Measurements from ENCODE around the gene ADRA2C.

ADRA2C gene

DNA sequence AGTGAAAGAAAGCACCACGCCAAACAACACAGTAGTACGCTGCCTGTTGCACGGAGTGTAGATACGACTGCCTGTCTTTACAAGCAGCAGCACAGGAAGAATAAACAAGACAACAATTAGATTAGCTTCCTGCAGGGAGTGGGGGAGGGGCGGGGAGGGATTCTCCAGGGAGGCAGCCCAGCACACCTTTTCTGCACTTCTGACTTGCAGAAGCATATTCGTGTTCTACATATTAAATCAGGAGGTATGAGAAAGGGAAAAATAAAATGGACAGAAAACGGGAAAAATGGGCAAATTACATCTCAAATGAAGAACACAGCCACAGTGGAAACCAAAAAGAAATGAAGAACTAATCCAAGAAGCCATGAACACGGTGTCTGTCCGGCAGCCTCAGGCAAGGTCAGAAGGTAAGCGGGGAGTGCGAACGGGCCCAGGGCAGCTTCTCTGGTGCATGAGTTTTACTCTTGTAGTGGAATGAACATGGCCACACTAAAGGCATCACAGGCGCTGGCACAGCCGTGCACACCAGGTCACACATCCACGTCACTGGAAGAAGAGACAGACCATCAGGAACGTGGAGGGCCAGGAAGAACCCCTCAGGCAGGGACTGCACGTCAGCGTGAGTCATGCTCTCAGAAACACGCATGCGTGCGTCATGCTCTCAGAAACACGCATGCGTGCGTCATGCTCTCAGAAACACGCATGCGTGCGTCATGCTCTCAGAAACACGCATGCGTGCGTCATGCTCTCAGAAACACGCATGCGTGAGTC, 20.1 kb upstream of the ADRA2C start:
- Mint-ChIP-seq H3K36me3 (no peaks in the 10 kb centered on the region), H3K27ac (no peak overlapping the region), H3K9me3 (peaks cover 4% of the 10 kb centered on the region), H3K4me3 (no peak overlapping the region), H3K4me1 (no peaks in the 10 kb centered on the region), H3K27me3 (peaks cover 66% of the 10 kb centered on the region)
- ATAC-seq = no peak

- Mint-ChIP-seq H3K27me3 (peaks cover 69% of the 10 kb centered on the region), H3K9me3 (peaks cover 2% of the 10 kb centered on the region), H3K36me3 (no peaks in the 10 kb centered on the region), H3K4me1 (no peaks in the 10 kb centered on the region), H3K4me3 (no peak overlapping the region), H3K27ac (no peak overlapping the region)
- no peak for ATAC-seq
Observed at GRCh38 chr4:3746701-3747580, 19.2 kb upstream of the ADRA2C start.

GRCh38 chr4:3747581-3747904, 18.6 kb upstream of the ADRA2C start:
- Mint-ChIP-seq H3K4me1 (no peaks in the 10 kb centered on the region), H3K4me3 (no peak overlapping the region), H3K27me3 (peaks cover 69% of the 10 kb centered on the region), H3K27ac (no peak overlapping the region), H3K9me3 (no peaks in the 10 kb centered on the region), H3K36me3 (no peaks in the 10 kb centered on the region)
- no peak for ATAC-seq

GRCh38 chr4:3748136-3748898, 17.9 kb upstream of the ADRA2C start:
- Mint-ChIP-seq H3K9me3 (no peaks in the 10 kb centered on the region), H3K4me1 (no peaks in the 10 kb centered on the region), H3K4me3 (no peak overlapping the region), H3K36me3 (no peaks in the 10 kb centered on the region), H3K27me3 (peaks cover 69% of the 10 kb centered on the region), H3K27ac (no peak overlapping the region)
- no peak for ATAC-seq

DNA sequence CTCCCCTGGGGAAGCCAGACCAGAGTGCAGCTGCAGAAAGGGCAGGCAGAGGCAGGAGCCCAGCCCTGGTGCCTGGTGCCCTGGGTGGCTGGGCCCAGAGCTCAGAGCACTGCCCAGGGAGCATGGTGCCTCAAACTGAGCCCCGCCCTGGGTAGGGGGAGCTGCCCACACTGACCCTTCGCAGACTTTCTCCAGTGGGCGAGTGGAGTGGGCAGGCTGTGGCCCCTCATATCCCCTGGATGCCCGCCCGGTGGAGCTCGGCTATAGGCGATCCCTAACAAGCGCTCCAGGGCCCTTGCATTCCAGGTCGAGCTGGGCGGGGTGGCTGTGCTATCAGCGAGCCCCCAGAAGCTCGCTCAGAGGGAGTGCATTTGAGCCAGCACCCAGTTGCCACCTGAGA, 17.1 kb upstream of the ADRA2C start:
- H3K4me1 Mint-ChIP-seq = no peaks in the 10 kb centered on the region
- H3K4me3 Mint-ChIP-seq = no peak overlapping the region
- no peaks in the 10 kb centered on the region for H3K9me3 Mint-ChIP-seq
- H3K27ac Mint-ChIP-seq = no peak overlapping the region
- peaks cover 66% of the 10 kb centered on the region for H3K27me3 Mint-ChIP-seq
- ATAC-seq = no peak
- no peaks in the 10 kb centered on the region for H3K36me3 Mint-ChIP-seq

GRCh38 chr4:3750334-3750733, 15.9 kb upstream of the ADRA2C start:
- no peak overlapping the region for H3K27ac Mint-ChIP-seq
- H3K4me3 Mint-ChIP-seq = no peak overlapping the region
- no peak for ATAC-seq
- H3K4me1 Mint-ChIP-seq = no peaks in the 10 kb centered on the region
- H3K9me3 Mint-ChIP-seq = peaks cover 3% of the 10 kb centered on the region
- H3K27me3 Mint-ChIP-seq = peaks cover 66% of the 10 kb centered on the region
- no peaks in the 10 kb centered on the region for H3K36me3 Mint-ChIP-seq

- peaks cover 7% of the 10 kb centered on the region for H3K9me3 Mint-ChIP-seq
- H3K27ac Mint-ChIP-seq = no peak overlapping the region
- H3K4me3 Mint-ChIP-seq = no peak overlapping the region
- H3K27me3 Mint-ChIP-seq = peaks cover 66% of the 10 kb centered on the region
- ATAC-seq = no peak
- H3K36me3 Mint-ChIP-seq = no peaks in the 10 kb centered on the region
- no peaks in the 10 kb centered on the region for H3K4me1 Mint-ChIP-seq
Observed at GRCh38 chr4:3752022-3752421, 14.2 kb upstream of the ADRA2C start.

DNA sequence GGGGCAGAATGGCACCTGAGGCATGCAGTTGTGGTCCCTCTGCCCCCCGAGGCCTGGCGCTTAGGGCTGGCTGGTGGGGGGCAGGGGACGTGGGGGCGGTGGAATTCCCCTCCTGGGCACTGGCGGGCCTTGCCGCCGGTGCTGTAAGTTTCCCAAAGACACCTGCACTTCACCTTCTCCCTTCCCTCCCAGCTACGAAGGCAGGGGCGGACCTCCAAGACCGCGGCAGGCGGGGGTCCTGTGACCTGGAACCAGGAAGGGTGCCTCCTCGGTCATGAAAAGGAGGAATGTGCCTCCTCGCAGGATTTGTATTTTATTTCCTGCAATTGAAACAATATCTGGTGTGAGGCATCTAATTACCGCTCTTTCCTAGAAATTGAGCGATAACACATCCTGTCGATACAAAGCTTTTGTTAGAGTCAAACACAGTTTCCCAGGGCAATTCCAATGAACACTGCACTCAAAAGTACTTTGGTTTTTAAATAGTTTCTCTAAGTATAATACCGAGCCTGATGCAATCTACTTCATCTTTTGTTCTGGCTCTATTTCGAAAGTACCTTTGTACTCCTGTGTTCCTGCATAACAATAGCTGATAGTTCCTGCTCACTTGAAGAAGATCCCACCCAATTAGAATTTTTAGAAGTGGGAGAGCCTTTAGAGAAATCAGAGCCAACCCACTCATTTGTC, 12.3 kb upstream of the ADRA2C start:
- no peaks in the 10 kb centered on the region for H3K36me3 Mint-ChIP-seq
- H3K4me3 Mint-ChIP-seq = no peak overlapping the region
- peaks cover 7% of the 10 kb centered on the region for H3K9me3 Mint-ChIP-seq
- no peaks in the 10 kb centered on the region for H3K4me1 Mint-ChIP-seq
- no peak for ATAC-seq
- no peak overlapping the region for H3K27ac Mint-ChIP-seq
- H3K27me3 Mint-ChIP-seq = peaks cover 66% of the 10 kb centered on the region

DNA sequence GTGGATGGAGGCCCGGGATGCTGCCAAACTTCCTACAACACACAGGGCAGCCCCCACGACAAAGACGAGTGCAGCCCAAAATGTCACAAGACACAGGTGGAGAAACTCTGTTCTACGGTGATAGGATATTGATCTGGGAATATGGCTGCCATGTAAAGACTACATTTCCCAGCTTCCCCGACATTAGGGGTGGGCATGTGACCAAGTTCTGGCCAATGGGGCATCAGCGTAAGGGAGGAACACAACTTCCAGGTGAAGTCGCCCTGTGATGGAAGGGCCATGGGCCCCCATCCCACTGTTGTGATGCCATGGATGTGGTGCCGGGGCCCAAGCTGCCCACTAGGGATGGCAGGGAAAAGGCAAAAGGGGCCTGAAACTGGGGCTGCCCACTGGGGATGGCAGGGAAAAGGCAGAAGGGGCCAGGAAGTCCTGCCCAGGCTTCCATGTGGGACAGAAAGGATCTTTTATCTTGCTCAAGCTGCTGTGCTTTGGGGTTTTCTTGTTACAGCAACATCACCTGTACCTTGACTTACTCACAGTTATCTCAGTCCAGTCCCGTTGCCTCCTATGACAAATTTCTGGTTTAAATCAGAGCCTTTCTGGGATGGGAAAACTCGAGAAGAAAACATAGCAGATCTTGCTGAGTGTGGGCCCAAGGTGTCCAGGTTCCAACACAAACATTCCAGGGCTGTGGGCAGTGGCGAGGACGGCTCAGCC, 9.7 kb upstream of the ADRA2C start:
- Mint-ChIP-seq H3K36me3 (no peaks in the 10 kb centered on the region), H3K4me3 (no peak overlapping the region), H3K9me3 (peaks cover 7% of the 10 kb centered on the region), H3K27ac (no peak overlapping the region), H3K4me1 (no peaks in the 10 kb centered on the region), H3K27me3 (peaks cover 72% of the 10 kb centered on the region)
- no peak for ATAC-seq

- Mint-ChIP-seq H3K4me3 (no peak overlapping the region), H3K36me3 (no peaks in the 10 kb centered on the region), H3K27me3 (peaks cover 65% of the 10 kb centered on the region), H3K27ac (no peak overlapping the region), H3K9me3 (peaks cover 7% of the 10 kb centered on the region), H3K4me1 (no peaks in the 10 kb centered on the region)
- ATAC-seq = no peak
Observed at GRCh38 chr4:3759236-3759635, 6.9 kb upstream of the ADRA2C start.

DNA sequence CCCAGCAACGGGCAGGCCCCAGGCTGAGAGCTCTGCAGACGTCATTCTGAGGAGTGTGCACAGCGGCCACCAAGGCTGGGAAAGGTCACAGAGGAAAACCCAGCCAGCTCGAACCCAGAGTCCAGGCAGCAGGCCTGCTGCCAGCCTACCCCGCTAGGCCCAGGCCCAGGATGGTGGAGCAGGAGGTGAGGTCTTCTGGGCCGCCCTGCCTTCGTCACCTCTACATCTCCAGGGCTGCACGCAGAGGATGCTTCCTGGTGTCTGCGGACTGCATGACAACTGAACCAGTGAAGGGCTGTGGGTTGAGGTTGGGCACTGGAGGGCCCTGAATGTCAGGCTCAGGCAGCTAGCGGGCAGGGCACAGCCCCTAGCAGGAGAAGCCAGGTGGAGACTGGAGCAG, 5.8 kb upstream of the ADRA2C start:
- H3K9me3 Mint-ChIP-seq = peaks cover 4% of the 10 kb centered on the region
- no peaks in the 10 kb centered on the region for H3K4me1 Mint-ChIP-seq
- peaks cover 60% of the 10 kb centered on the region for H3K27me3 Mint-ChIP-seq
- H3K4me3 Mint-ChIP-seq = no peak overlapping the region
- H3K27ac Mint-ChIP-seq = no peak overlapping the region
- H3K36me3 Mint-ChIP-seq = no peaks in the 10 kb centered on the region
- ATAC-seq = no peak

DNA sequence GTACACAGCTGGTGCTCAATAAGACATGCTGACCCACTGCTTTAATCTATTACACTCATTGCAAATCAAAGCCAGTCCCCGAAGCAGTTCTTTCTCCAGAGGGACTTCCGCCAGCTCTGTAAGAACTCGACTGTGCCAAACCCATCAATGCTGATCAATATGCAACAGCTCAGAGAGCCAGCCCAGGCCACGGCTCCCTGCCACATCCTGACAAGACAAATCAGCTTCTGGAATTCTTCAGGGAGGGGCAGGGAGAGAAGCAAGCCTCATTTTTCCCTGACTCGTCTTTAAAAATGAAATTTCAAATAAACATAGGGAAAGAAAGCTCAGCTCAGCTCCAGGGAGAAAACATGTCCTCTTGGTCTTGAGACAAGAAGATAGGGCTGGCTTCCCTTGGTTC, 5.3 kb upstream of the ADRA2C start:
- ATAC-seq = no peak
- no peak overlapping the region for H3K27ac Mint-ChIP-seq
- peaks cover 4% of the 10 kb centered on the region for H3K9me3 Mint-ChIP-seq
- no peaks in the 10 kb centered on the region for H3K36me3 Mint-ChIP-seq
- no peaks in the 10 kb centered on the region for H3K4me1 Mint-ChIP-seq
- H3K27me3 Mint-ChIP-seq = peaks cover 57% of the 10 kb centered on the region
- no peak overlapping the region for H3K4me3 Mint-ChIP-seq

DNA sequence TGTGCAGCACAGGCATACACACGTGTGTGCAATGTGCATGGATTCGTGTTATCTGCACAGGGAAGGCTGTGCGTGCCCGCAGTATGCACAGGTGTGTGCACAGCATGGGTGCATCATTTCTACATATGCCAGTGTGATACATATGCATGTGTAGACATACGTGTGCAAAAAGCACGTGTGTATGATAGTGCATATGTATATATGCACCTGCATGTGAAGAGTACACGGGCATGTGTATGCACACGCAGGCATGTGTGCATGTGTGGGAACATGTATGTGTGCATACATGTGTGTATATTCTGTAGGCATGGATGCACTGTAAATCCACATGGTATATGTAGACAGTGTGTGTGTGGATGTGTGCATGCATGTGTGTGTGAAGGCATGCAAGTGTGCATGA, 3.9 kb upstream of the ADRA2C start:
- H3K27ac Mint-ChIP-seq = no peak overlapping the region
- ATAC-seq = no peak
- H3K4me3 Mint-ChIP-seq = no peak overlapping the region
- no peaks in the 10 kb centered on the region for H3K9me3 Mint-ChIP-seq
- no peaks in the 10 kb centered on the region for H3K36me3 Mint-ChIP-seq
- H3K27me3 Mint-ChIP-seq = peaks cover 50% of the 10 kb centered on the region
- no peaks in the 10 kb centered on the region for H3K4me1 Mint-ChIP-seq

GRCh38 chr4:3762753-3763549, 3.2 kb upstream of the ADRA2C start:
- peaks cover 52% of the 10 kb centered on the region for H3K27me3 Mint-ChIP-seq
- H3K27ac Mint-ChIP-seq = no peak overlapping the region
- H3K36me3 Mint-ChIP-seq = no peaks in the 10 kb centered on the region
- no peaks in the 10 kb centered on the region for H3K9me3 Mint-ChIP-seq
- ATAC-seq = peak; percentile 5
- H3K4me3 Mint-ChIP-seq = no peak overlapping the region
- no peaks in the 10 kb centered on the region for H3K4me1 Mint-ChIP-seq

Data from stimulated activated memory B cell treated with anti-CD40 and anti-IgM and Interleukin-4, amounts not matched to agents 10 μg/mL and 1 μg/mL and 100 μg/mL, for 72 hours (primary cell).